WERI-Rb-1 (cell line): ENCODE results near the gene DUSP8.
A peak's percentile ranks its signal among the peaks of the same experiment; 100 is the strongest.

Experiments
- DNase-seq: peaks from one replicate; pipeline ENCODE4 v3.0.0-alpha.2; 2020
- H3K27ac ChIP-seq: fragments of 250-450 bp; sonication (Bioruptor Pico); 2 replicates; pipeline ENCODE4 v1.5.1; 2020; ENCODE audit warnings: mild to moderate bottlenecking, moderate library complexity
- H3K27me3 ChIP-seq: fragments of 250-450 bp; sonication (Bioruptor Pico); 2 replicates; pipeline ENCODE4 v1.5.1; 2021; ENCODE audit warnings: mild to moderate bottlenecking, low read depth, moderate library complexity; ENCODE audit not compliant: insufficient read depth, severe bottlenecking
- H3K36me3 ChIP-seq: fragments of 250-450 bp; sonication (Bioruptor Pico); 2 replicates; pipeline ENCODE4 v1.5.1; 2020; ENCODE audit warnings: mild to moderate bottlenecking, moderate library complexity
- H3K4me3 ChIP-seq: 2 replicates; pipeline ENCODE4 v1.5.1; 2011; ENCODE audit warnings: low read depth, mild to moderate bottlenecking, control low read depth, low read length
- H3K9me3 ChIP-seq: fragments of 250-450 bp; sonication (Bioruptor Pico); 2 replicates; pipeline ENCODE4 v1.5.1; 2021; ENCODE audit warnings: mild to moderate bottlenecking, moderate library complexity; ENCODE audit not compliant: severe bottlenecking
- CTCF ChIP-seq: IDR thresholded peaks from 2 replicates; pipeline ENCODE4 v1.5.1; 2011; ENCODE audit warnings: low read depth, mild to moderate bottlenecking, control low read depth, inconsistent platforms, low read length

Gene DUSP8

GRCh38 chr11:1563697-1564534 lies 8.2 kb downstream of the DUSP8 start:
- Histone ChIP-seq H3K9me3 (no peaks in the 10 kb centered on the region), H3K4me3 (no peak overlapping the region), H3K27me3 (no peaks in the 10 kb centered on the region), H3K36me3 (peaks cover 54% of the 10 kb centered on the region), H3K27ac (peak overlapping the region; percentile 37)
- no peak for TF ChIP-seq CTCF
- no peak for DNase-seq

GRCh38 chr11:1563149-1563638 lies 8.9 kb downstream of the DUSP8 start:
- DNase-seq = no peak
- H3K27me3 ChIP-seq = no peaks in the 10 kb centered on the region
- H3K9me3 ChIP-seq = no peaks in the 10 kb centered on the region
- H3K27ac ChIP-seq = no peak overlapping the region
- no peak overlapping the region for H3K4me3 ChIP-seq
- H3K36me3 ChIP-seq = peaks cover 57% of the 10 kb centered on the region
- no peak for TF ChIP-seq CTCF

GRCh38 chr11:1562469-1563148 lies 9.5 kb downstream of the DUSP8 start:
- no peak for TF ChIP-seq CTCF
- H3K36me3 ChIP-seq = peaks cover 60% of the 10 kb centered on the region
- DNase-seq = no peak

GRCh38 chr11:1561955-1562354 lies 10.1 kb downstream of the DUSP8 start:
- Histone ChIP-seq H3K4me3 (no peak overlapping the region), H3K27ac (no peak overlapping the region), H3K27me3 (no peaks in the 10 kb centered on the region), H3K9me3 (no peaks in the 10 kb centered on the region), H3K36me3 (peaks cover 64% of the 10 kb centered on the region)
- TF ChIP-seq CTCF = no peak
- DNase-seq = no peak

More at GRCh38 chr11:1562469-1563148, 9.5 kb downstream of the DUSP8 start:
- Histone ChIP-seq H3K27me3 (no peaks in the 10 kb centered on the region), H3K4me3 (no peak overlapping the region), H3K9me3 (no peaks in the 10 kb centered on the region), H3K27ac (no peak overlapping the region)

GRCh38 chr11:1561266-1561665 lies 10.8 kb downstream of the DUSP8 start:
- no peak for TF ChIP-seq CTCF
- Histone ChIP-seq H3K4me3 (no peak overlapping the region), H3K27me3 (no peaks in the 10 kb centered on the region), H3K36me3 (peaks cover 64% of the 10 kb centered on the region), H3K9me3 (no peaks in the 10 kb centered on the region), H3K27ac (no peak overlapping the region)
- no peak for DNase-seq
